ENCODE measurements around the gene C19orf81.

DNA sequence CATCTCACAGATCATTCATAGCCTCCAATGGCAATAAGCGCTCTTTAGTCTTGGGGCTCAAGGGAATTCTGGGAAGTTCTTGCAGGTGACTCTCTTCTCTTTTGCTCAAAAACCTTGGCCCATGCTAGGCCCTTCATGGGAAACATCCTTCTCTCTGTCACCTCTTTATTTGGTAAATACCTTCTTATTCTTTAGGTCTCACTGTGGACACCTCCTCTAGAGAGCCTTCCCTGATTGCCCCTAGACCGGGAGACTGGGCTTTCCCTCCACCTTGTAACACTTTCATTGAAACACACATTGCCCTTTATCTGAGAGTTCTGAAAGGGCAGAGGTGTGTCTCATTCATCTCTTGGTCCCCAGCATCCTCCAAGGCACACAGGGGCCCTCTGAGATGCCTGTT, 1.9 kb downstream of the C19orf81 start:
- TF ChIP-seq, protein P1, sequence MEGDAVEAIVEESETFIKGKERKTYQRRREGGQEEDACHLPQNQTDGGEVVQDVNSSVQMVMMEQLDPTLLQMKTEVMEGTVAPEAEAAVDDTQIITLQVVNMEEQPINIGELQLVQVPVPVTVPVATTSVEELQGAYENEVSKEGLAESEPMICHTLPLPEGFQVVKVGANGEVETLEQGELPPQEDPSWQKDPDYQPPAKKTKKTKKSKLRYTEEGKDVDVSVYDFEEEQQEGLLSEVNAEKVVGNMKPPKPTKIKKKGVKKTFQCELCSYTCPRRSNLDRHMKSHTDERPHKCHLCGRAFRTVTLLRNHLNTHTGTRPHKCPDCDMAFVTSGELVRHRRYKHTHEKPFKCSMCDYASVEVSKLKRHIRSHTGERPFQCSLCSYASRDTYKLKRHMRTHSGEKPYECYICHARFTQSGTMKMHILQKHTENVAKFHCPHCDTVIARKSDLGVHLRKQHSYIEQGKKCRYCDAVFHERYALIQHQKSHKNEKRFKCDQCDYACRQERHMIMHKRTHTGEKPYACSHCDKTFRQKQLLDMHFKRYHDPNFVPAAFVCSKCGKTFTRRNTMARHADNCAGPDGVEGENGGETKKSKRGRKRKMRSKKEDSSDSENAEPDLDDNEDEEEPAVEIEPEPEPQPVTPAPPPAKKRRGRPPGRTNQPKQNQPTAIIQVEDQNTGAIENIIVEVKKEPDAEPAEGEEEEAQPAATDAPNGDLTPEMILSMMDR (IDR thresholded peaks at IDR 0.05) = no peak
- TF ChIP-seq POLR2A (IDR thresholded peaks at IDR 0.05) = no peak

Measured in adrenal gland (tissue), 5 donors.